ENCODE data around the gene MAGI2.

- TF ChIP-seq CTCF (IDR thresholded peaks at IDR 0.05) (no peak), POLR2A (IDR thresholded peaks at IDR 0.05) (no peak), EP300 (IDR thresholded peaks at IDR 0.05) (no peak)
Observed at GRCh38 chr7:79436378-79436777, 17.1 kb downstream of the MAGI2 start.

Data from ovary (tissue), 3 donors.